LNCaP clone FGC (cell line): ENCODE results near the gene PLK2.

Experiments used
- DNase-seq: peaks from one replicate; pipeline ENCODE4 v3.0.0-alpha.2; 2011; ENCODE audit warnings: low read depth
- H3K4me3 ChIP-seq: 2 replicates; pipeline ENCODE4 v1.5.1; 2011; ENCODE audit warnings: mild to moderate bottlenecking, low read depth, low read length, control low read depth
- TF ChIP-seq, protein P1 (sequence below): IDR thresholded peaks from 2 replicates; pipeline ENCODE4 v1.5.1; 2012; ENCODE audit warnings: mild to moderate bottlenecking; ENCODE audit not compliant: control insufficient read depth, insufficient read depth; ENCODE audit errors: extremely low read depth

Gene PLK2

DNA sequence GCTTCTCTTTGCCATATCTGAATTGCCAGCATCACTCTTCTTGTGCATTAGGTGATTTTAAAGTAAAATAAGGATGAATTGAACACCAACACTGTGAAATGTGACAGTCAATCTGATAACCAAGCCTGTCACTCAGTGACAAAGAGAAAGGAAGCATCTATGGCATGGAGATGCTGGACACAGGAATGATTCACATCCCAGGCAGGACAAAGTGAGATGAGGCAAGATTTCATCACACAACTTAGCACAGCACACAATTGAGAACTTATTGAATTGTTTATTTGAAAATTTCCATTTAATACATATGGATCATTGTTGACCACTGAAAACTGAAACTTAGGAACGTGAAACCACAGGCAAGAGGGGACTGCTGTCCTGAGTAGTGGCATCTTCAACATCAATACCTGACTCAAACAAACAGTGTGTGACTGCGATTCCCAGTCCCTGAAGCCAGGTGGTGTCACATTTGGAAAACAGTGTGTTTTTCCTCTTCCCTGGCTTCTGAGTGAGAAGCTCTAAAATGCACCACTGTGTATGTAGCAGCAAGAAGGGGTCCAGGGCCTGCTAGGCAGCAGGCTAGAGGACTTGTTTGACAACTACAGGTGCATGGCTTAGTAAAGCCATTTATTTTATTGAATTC is 42.0 kb upstream of the PLK2 start:
- no peak for DNase-seq
- TF ChIP-seq, protein P1, sequence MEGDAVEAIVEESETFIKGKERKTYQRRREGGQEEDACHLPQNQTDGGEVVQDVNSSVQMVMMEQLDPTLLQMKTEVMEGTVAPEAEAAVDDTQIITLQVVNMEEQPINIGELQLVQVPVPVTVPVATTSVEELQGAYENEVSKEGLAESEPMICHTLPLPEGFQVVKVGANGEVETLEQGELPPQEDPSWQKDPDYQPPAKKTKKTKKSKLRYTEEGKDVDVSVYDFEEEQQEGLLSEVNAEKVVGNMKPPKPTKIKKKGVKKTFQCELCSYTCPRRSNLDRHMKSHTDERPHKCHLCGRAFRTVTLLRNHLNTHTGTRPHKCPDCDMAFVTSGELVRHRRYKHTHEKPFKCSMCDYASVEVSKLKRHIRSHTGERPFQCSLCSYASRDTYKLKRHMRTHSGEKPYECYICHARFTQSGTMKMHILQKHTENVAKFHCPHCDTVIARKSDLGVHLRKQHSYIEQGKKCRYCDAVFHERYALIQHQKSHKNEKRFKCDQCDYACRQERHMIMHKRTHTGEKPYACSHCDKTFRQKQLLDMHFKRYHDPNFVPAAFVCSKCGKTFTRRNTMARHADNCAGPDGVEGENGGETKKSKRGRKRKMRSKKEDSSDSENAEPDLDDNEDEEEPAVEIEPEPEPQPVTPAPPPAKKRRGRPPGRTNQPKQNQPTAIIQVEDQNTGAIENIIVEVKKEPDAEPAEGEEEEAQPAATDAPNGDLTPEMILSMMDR, result 0 out of 2 replicates have a peak, but pooled peaks have one; percentile 14
- no peak overlapping the region for H3K4me3 ChIP-seq

DNA sequence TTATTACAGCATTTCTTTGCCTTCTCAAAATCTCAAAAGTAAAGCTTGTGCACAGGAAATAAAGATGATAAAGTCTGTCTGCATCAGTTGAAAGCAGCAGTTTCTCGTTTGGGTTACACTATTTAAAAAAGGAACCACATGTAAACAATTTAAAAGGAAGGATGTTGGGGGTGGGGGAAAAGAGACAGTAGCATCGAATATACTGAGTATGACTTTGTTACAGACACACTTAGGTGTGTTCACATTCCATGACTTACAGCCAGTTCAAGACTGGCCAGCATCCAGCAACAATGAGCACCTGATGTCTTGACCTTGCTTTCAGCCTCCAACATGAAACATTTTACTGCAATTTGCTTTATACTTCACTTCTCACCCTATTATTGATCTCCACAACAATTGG is 40.1 kb upstream of the PLK2 start:
- TF ChIP-seq, protein P1, result no peak
- no peak for DNase-seq
- H3K4me3 ChIP-seq, result no peak overlapping the region

DNA sequence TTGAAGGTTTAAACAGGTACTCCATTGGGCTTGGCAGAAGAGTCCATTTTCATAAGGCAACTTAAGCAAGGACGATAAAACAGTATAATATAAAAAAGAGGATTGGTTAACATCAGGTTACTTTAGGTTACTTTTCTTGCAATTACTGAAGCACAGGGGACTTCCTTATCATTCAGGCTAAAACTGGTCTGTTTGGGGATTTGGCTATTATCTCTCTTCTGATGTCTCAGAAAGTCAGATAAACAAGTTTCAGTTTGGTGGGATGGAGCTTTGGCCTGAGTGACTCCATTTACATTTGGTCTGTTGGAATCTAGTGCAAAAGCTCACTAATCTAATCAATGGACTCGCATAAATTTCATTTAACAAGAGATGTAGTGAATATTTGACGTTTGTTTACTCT is 39.3 kb upstream of the PLK2 start:
- DNase-seq, result no peak
- TF ChIP-seq, protein P1, result no peak
- no peak overlapping the region for H3K4me3 ChIP-seq

DNA sequence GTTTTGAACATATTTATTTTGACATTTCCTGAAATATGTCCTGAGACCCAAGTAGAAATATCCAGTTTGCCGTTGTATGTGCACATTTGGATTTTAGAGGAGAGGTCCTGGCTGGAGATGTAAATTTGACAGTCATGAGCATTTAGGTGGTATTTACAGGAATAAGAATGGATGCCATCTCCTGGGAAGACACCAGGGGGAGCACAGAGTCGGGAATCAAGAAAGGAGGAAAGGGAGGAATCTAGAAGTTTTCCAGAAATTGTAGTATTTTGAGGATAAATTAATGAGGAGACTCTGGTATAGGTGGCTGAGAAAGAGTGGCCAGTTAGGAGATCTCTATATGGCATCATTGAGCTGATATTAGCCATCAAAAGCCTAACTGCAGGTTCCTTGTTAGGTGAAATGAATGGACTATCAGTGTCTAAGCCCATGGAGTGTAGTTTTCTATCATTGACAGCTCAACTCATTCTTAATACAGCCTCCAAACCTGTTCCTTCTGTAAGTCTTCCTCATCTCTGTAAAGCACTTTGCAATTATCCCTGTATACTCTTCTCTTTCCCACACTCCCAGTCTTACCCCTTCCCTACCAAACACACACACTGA is 38.6 kb upstream of the PLK2 start:
- no peak for DNase-seq
- H3K4me3 ChIP-seq, result no peak overlapping the region
- TF ChIP-seq, protein P1, result peak; percentile 94

DNA sequence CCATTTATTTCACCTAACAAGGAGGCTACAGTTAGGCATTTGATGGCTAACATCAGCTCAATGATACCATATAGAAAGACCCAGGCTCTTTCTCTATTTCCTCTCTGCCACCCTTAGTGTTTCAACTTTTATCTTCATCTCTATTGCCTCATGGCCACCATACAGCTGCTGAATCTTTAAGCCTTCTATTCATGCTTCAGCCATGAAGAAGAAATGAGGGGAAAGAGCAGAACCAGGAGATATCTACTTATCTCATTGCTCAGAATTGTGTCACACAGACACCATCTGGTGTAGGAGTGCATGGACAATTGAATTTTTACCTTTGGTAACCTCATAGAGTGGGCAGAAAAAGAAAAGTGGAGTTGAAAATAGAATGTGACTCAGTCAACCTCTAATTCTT is 38.0 kb upstream of the PLK2 start:
- DNase-seq, result no peak
- H3K4me3 ChIP-seq, result no peak overlapping the region
- TF ChIP-seq, protein P1, result no peak

DNA sequence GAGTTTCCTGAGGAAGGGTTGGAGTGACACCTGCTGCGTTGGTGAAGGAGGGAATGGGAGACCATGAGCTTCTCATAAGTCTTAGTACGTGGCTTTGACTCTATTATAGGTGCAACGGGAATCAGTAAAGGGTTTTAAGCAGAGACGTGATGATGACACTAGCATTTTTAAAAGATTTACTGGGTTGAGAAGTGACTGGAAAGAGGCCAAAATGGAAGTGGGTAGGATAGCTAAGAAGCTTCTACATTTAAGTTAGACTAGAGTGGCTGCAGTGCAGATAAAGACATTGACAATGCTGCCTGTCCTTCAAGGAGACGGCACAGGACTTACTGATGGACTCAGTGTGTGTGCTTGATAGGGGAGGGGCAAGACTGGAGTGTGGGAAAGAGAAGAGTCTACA is 37.5 kb upstream of the PLK2 start:
- H3K4me3 ChIP-seq, result no peak overlapping the region
- no peak for DNase-seq
- TF ChIP-seq, protein P1, result no peak

DNA sequence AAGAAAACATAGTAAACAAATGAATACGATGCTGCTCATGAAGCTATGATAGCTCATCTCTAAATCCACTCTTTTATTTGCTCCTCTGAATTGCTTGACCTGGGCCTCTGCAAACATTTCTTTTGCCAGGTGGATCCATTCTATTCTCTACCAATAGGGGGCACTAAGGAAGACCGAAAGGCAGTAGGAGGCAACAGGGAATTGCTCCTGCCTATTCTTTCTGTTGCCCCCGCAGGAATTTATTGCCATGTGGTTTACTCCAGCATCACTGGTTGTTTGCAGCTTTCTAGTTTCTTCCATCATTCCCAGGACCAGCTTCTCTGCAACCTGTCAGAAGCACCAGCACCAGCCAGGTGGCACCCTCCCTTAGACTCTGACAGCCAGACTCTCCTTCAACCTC is 36.6 kb upstream of the PLK2 start:
- H3K4me3 ChIP-seq, result no peak overlapping the region
- TF ChIP-seq, protein P1, result peak; percentile 42; the same call in 1 of the 2 replicates
- no peak for DNase-seq
